Vagina (tissue), 2 donors: ENCODE measurements around the gene DBH.

ENCODE experiments used
- CTCF ChIP-seq, 3 experiments: fragments of 450-650 bp in 2 of 3; fragments of 200-600 bp in 1 of 3; sonication (generic) in 1 of 3; IDR thresholded peaks; one replicate each; pipeline ENCODE4 v1.5.1; 2017 to 2019; ENCODE audit warnings: antibody characterized with exemption in 3 of 3, mild to moderate bottlenecking in 2 of 3, moderate library complexity in 2 of 3
- POLR2A ChIP-seq, 2 donors: fragments of 450-650 bp; IDR thresholded peaks; one replicate each; pipeline ENCODE4 v1.6.1; 2017; ENCODE audit warnings: antibody characterized with exemption in 2 of 2, mild to moderate bottlenecking in 2 of 2, moderate library complexity in 2 of 2
- POLR2AphosphoS5 ChIP-seq, 2 donors: sonication (generic); formaldehyde crosslinking; IDR thresholded peaks; one replicate each; pipeline ENCODE4 v1.9.0; 2017; ENCODE audit warnings: antibody characterized with exemption in 2 of 2, mild to moderate bottlenecking in 2 of 2, low read depth in 1 of 2; ENCODE audit not compliant: insufficient read depth in 1 of 2

- no peak for TF ChIP-seq CTCF (IDR thresholded peaks at IDR 0.05)
- no peak for TF ChIP-seq POLR2A (IDR thresholded peaks at IDR 0.05)
- TF ChIP-seq POLR2AphosphoS5 (IDR thresholded peaks at IDR 0.05; ENCODE audit: insufficient read depth in 1 of 2, low read depth in 1 of 2): no peak
Observed at GRCh38 chr9:133686642-133687575, 50.7 kb downstream of the DBH start.
